GM10266 (cell line): Measurements from ENCODE around the gene HABP4.

ENCODE experiments used
- DNase-seq: peaks from one replicate; pipeline ENCODE4 v3.0.0; 2012; ENCODE audit errors: extremely low spot score
- CTCF ChIP-seq: IDR thresholded peaks from 2 replicates; pipeline ENCODE4 v1.5.1; 2012; ENCODE audit warnings: mild to moderate bottlenecking, low read depth; ENCODE audit not compliant: control insufficient read depth, insufficient read depth; ENCODE audit errors: missing control alignments

The HABP4 gene

DNA sequence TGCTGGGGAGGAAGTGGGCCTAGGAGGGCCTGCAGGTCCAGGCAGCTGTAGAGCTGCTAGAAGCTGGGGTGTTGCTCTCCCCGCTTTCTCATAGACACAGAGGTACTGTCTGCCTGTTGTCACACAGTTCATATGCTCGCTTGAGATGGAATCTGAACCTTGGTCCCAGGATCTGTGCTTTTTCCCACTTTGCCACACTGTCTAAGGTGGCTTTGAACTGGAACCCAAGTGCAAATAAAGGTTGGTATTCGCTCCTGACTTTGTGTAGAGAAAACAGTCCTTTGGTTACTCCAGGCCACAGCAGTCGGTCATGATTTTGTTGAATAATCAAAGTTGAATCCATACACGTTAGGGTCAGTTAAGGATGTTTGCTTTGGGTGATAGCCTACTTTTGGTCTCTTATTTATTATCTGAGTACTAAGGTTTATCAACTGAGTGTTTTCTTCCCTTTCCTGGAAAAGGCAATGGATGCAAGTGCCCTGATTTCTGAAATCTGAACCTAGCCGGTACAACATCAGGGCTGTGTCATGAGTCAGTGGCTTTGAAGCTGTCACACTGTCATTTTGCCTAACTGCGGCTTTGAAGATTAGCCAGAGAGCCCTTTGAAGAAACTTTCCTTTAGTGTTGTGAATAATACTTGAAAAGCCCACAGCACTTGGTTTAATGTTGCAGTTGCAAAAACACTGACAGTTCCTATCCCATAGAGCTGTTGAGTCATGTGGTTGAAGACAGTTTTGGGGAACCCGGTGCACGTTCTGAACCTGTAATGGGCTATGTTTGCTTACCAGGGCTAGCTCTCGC lies 41.3 kb downstream of the HABP4 start:
- TF ChIP-seq CTCF = no peak
- DNase-seq = no peak

GRCh38 chr9:96491880-96492525 lies 42.0 kb downstream of the HABP4 start:
- TF ChIP-seq CTCF = no peak
- no peak for DNase-seq

DNA sequence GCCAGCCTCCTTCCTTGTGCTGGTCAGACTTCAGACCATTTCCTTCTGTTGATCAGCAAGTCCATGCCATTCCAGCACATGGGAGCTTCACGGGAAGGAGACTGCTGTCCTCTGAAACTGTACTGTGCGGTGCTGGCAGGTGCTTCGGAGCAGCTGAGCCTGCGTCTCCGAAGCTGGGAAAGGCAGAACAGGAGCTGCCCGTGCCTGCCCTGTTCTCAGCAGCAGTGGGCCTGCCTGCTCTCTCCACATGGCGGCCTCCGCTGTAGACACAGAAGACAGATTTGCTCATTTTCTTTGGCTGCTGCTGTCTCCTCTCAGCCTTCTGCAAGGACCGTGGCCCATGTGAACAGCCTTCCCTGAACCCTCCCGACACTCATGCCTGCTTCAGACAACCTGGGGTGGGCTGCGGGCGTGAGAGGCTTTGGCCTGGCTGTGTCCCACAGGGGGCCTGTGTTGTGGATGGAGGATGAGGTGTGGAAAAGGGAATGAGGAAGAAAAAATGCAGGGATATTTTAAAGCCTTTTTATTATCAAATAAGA lies 43.1 kb downstream of the HABP4 start:
- no peak for TF ChIP-seq CTCF
- no peak for DNase-seq

- no peak for DNase-seq
- no peak for TF ChIP-seq CTCF
Measured at GRCh38 chr9:96493757-96494156, 43.8 kb downstream of the HABP4 start.

DNA sequence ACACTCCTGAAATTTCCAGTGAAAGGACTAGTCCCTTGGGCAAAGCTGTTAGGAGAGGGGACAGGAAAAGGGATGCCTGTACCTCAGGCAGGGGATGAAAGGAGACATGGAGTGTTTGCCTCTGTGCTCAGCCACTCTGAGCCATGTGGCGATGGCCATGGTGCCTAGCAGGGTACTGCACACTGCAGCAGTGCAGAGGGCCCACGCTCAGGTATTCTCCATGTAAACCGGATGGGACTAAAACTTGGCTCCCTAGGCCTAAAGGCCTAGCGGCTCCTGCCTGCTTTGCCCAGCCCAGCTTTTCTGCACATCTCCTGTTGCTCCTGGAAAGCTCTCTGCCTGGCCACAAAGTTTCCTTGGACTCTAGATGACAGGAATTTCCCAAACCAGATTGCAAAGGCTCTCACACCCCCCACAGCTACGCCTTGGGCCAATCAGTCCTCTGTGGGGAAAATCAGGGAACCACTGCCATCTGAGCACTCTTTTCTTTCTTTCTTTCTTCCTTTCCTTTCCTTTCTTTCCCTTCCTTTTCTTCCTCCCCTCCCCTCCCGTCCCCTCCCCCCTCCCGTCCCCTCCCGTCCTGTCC lies 44.3 kb downstream of the HABP4 start:
- TF ChIP-seq CTCF = no peak
- no peak for DNase-seq

GRCh38 chr9:96495341-96495740 lies 45.4 kb downstream of the HABP4 start:
- no peak for TF ChIP-seq CTCF
- DNase-seq = no peak

DNA sequence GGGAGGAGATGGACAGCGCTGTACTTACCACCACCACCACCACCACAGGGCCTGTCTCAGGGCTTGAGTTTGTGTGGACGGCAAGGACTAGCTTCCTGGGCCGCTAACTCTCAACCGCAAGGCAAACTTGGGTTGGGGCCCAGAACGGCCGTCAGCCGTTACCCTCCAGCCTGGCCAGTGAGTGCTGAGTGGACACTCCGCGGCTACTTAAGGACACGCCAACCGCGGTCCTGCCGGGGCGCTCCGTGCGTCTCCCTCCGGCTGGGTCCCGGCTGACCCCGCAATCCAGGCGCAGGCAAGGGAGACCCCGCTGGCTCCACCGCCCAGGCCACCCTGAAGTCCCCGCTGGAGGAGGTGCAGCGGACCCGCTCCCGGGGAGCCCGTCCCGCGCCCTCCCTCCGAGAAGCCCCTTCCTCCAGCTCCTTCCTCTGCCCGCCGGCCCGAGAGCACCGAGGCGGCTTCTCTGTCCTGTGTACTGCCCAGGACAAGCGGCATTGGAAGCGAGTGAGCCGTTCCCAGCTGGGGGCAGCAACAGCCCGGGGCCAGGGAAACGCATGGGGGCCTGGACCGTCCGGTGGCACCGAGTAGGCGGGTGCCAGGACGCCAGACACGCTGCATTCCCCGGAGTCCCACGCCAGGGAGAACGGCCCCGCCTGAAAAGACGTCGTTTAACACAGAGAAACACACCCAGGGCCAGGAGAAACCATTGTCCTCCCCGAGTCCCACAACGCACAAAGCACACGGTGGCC lies 46.6 kb downstream of the HABP4 start:
- no peak for DNase-seq
- TF ChIP-seq CTCF = no peak
